Left kidney (tissue), 2 donors: Measurements from ENCODE around the gene ITGB5. TPM values are rescaled to one million over a fixed set of nuclear protein-coding genes. Genes with fewer than 3 reads are reported as not detected.

ENCODE experiments used
- DNase-seq: peaks from one replicate; pipeline ENCODE4 v3.0.0-alpha.2; 2013
- polyA plus RNA-seq: library from polyadenylated mRNA; unstranded; fragments of 120-200 nt; gene quantifications from one replicate; pipeline ENCODE4 v1.2.1, GENCODE V29; 2013; ENCODE audit not compliant: insufficient read length

The ITGB5 gene
- polyA plus RNA-seq, 1 donor, result 85.0 TPM

DNA sequence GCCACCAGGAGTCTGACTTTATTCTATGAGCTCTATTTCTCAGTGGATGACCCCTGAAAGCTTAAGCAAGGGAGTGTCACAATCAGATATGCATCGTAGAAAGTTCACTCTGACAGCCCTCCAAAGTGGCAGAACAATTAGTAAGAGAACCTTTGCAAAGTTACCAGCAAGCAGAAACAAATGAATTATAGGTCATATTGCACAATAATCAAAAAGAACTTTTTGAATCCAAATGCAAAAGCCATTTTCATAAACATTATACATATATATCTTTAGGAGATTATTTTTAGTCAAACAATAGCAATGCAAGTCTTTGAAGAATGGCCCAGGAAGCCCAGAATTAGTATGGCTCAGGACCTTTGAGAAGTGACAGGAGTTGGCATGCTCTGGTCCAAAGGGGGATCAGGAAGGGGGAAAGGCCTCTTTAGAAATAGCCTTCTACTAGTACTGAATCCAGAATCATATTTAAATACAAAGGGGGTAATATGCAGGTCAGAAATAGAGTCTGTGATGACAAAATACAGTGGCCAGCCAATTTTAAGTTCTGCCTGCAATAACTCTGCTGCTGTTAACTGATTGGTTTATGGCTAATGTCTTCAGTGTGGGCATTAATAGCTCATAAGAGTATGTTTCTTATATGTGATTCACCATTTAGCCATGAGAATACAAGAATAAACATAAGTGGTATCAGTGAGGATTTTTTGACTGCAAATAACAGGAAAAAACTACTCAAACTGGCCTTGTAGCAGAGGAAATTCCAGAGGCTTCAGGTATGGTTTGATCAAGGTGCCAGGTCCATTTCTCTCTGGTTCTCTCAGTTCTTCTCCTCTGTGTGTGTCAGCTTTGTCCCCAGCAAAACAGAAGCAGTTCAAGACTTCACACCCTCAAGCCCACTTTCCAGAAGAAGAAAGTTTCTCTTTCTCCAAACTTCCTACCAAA is 17.0 kb upstream of the ITGB5 start:
- DNase-seq, result no peak

DNA sequence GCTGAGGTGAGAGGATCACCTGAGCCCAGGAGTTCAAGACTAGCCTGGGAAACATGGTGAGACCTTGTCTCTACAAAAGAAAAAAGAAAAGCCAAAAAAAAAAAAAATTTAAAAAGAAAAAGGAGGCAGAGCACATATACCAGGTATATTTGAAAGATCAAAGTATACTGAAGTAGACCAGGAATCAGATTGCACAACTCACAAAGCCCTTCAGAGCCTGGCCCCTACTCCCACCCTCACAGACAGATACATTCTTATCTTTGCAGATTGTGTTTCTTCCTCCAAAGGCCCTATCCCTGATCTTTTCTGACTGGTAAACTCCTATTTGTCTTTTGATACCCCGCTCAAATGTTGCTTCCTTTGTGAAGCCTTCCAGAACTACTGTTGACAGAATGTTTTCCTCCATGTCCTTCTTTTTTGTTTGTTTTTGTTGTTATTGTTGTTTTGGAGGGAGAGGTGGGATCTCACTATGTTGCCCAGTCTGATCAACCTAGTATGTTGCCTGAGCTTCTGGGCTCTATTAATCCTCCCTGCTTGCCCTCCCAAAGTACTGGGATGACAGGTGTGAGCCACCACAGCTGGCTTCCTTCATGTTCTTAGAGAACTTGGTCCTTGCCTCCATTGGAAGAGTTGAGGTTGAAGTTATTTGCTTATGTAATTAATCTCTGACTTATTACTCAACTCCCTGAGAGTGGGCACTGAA is 9.8 kb upstream of the ITGB5 start:
- DNase-seq, result no peak

DNA sequence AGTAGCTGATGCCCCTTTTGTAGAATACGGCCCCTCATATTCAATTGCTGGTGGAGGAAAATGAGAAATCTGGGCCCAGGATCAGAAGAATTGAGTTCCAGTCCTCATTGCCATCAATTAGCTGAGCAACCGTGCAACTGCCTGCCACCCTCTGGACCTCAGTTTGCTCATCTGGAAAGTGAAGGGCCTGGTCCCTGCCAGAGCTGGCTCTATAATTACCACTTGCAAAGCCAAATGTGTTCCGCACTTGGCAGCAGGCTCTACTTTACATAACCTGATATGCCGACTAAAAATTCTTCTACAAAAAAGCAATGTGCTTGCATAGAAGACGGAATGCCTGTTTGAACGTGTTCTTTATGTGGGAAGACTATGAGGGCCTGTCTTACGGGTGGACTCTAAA is 8.6 kb upstream of the ITGB5 start:
- DNase-seq, result no peak

- no peak for DNase-seq
Measured at GRCh38 chr3:124893526-124893925, 6.4 kb upstream of the ITGB5 start.

- no peak for DNase-seq
Measured at GRCh38 chr3:124890573-124891190, 3.5 kb upstream of the ITGB5 start.

GRCh38 chr3:124888482-124889441 is 1.6 kb upstream of the ITGB5 start:
- no peak for DNase-seq

GRCh38 chr3:124887932-124888298 is 750 bp upstream of the ITGB5 start:
- no peak for DNase-seq

DNA sequence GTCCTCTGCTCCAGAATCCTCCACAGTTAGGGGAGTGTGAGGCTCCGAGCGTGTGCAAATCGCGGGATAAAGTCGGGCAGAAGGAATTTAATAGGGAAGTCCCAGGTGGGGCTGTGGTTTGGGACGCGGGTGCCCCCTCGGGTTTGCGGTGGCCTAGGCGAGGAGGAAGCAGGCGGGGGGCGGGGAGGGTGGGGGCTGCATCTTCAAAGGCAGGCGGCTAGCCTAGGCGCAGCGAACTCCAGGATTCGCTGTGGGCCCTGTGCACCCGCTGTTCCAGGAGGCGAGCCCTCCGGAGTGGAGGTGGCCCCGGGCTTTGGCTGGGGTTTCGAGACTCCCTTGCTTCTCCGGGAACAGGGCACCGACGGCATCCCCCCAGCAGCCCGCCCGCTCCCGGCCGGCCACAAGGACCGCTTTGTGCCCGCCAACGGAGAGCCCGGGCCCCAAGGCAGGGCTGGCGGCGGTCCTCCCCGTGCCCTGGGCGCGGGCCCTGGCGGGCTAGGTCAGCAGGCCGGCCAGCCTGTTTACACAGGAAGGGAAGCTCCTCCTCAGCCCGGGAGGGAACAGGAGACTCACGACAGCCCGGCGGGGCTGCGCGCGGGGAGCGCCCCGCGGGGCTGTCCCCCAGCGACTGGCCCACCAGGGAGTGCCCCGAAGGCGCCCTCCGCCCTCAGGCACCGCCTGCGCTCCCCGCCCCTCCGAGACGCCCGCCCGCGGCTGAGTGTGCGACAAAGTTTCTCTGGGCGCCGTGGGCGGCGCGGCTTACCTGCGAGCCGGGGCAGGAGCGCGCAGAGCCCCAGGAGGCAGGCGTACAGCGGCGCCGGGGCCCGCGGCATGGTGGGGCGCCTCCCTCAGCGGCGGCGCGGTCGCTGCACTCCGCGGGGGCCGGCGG is 753 bp downstream of the ITGB5 start:
- DNase-seq, result peak; percentile 22

DNA sequence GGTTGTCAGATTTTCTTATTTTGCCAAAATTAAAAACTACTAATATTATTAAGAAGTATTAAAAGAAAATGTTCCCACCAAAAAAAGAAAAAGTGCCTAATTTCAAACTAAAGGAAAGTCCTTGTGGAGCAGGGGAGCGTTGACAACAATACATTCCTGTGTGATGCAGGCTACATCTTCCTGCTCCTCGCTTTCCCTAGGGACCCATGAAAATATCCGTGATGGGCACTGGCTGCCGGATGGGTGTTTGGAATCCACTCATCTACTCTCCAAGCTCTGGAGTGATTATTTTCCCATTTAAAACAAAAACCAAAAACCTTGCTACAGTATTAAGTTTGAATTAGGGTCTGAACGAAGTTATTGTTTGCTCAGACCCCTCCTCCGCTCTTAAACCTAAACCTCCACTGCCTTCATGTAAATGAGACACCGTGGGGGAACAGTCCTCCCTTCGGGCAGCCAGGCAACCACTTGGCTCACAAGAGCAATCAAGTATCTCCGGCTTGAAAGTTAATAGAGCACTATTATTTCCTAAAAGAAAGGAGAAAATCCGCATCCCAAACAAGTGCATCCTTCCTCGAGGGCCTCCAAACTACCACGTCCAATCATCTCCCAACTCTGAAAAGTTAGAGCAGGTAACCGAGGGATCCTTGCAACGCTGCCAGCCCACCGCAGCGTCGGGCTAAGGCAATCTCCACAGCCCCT is 1.5 kb downstream of the ITGB5 start:
- DNase-seq, result peak; percentile 33

GRCh38 chr3:124884474-124885101 is 2.6 kb downstream of the ITGB5 start:
- DNase-seq, result no peak

DNA sequence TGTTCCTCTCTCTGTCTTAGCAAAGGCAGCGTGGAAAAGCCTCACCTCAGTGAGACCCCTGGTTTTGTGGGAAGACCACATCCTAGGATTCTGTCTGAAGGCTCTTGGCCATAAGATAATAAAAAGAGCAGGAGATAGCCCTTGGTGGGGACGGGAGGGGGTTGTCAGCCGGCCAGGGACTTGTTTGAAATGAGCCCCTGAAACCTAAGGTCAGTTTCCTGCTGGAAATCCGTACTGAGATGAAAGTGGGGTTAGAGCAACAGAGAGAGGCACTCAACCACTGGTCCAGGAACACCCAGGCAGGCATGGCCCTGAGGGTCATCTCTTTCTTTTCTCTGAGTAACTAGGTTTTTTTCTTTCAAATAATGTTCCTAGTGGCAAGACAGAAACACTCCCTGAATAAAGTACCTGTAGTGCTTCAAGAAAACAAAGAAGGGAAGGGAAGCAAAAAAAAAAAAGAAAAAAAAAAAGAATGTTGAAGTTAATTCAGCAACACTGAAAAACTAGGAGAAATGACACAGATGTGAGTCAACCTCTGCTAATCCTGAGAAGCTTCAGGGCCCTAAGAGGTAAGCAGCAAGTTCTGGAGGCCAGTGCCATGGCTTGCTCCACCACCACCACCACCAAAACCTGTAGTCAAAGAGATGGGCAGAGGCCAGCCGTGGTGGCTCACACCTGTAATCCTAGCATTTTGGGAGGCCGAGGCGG is 3.2 kb downstream of the ITGB5 start:
- DNase-seq, result no peak

DNA sequence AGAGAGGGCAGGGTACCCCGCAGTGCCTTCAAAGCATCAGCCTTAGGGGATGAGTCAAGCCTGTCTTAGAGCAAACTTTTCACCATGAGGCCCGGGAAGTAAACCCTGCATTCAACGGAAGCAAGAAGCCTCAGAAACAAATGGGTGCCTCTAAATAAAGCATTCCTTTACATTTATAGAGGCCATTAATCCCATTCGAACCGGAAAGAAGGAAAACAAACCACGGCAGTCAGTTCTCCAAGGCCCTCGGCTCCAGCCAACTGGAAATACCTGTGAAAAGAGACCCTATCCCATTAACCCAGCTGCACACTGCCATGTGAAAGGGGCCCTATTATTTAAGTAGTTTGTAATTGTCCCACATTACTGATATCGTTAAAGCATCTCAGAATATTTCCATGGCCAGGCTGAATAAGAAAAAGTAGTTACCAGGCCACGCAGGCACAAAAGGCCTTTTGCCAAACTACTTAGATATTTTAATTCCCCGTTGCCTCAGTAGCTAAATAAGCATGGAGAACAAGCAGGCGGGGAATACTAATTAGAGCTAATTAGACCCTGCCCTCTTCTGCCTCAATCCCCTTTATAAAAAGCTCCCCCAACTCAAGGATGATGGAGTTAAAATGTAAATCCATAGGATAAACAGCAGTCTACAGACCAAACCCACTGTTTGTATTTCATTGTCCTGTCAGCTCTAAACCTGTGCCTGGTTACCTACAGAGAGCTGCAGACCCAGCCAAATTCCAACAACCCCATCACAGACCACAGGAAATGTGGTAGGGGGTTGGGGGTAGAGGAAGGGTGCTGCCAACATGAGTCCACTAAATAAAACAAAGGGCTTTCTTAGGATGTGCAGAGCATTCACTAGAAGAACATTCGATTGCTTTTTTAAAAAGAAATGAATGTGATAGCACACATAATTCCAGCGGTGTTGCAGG is 4.1 kb downstream of the ITGB5 start:
- DNase-seq, result no peak

DNA sequence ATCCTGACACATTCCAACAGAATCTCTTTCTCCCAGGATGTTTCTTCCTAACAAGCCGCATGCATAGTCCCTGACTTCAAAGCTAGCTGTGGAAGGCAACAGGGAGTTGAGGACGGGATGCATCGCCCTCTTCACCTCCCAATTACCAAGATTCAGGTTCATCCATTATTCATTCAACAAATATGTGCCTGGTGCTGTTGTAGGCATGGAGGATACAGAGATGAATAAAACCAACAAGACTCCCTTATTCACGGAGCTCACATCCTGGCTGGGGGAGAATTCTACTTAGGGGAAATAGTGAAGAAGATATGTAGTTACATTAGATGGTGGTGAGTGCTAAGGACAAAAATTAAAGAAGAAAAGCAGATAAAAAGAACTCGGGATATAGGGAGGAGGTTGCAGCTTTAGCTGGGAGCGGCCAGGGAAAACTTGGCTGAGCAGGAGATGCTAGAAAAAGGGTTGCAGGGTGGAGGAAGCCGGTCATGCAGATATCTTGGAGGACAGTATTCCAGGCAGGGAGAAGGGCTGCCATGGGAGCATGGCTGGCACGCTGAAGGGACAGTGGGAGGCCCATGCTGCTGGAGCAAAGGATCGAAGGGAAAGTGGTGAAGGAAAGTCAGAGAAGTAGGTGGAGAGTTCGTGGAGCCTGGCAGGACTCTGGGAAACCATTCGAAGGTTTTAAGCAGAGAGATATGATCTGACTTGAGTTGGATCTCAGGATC is 5.0 kb downstream of the ITGB5 start:
- no peak for DNase-seq

GRCh38 chr3:124879337-124879680 is 7.9 kb downstream of the ITGB5 start:
- no peak for DNase-seq

DNA sequence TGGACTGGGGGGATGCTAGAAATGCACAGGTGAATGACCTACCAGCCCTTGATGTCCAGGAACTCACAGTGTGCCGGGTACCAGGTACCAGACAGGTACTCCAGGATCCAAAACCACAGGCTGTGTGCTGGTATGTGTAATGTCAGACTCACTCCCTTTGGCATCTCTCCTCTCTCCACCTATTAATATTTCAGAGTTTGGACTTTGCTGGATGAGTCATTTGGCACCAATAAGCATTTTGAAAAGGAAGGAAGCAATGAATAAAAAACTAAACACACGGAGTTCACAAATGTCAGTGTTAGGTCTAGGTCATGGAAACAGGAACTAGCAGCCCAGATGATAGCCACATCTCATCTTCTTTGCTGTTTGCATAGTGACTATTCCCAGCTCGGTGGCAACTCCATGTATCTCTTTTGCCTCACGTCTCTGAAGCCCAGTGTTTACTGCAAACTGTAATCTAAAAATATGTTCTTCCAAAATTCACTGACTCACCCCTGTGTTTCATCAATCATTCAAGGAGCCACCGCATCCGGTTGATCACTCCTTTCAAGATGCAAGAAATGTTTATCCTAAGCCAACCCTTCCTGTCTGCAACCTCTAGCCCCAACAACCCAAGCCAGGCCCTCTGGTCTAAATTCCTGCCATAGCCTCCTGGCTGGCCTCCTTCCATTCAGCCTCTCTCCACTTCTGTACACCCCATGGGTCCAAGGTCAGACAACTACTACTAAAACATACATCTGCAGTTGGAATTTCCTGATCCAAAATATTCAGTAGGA is 8.4 kb downstream of the ITGB5 start:
- no peak for DNase-seq

GRCh38 chr3:124877674-124878073 is 9.5 kb downstream of the ITGB5 start:
- DNase-seq, result no peak
